B cell (primary cell): ENCODE results near the gene PGF.

Experiments
- CTCF ChIP-seq: fragments of 200-600 bp; IDR thresholded peaks from one replicate; pipeline ENCODE4 v1.8.0; 2022; ENCODE audit warnings: antibody characterized with exemption, mild to moderate bottlenecking
- EZH2 ChIP-seq: IDR thresholded peaks from 2 replicates; pipeline ENCODE4 v1.6.1; 2012; ENCODE audit warnings: borderline replicate concordance, low read depth, mild to moderate bottlenecking, moderate library complexity, low read length; ENCODE audit not compliant: insufficient read depth, poor library complexity, severe bottlenecking

GRCh38 chr14:74932401-74932901 lies 22.9 kb downstream of the PGF start:
- TF ChIP-seq CTCF (no peak), EZH2 (no peak)
